Glutamatergic neuron (in vitro differentiated cells): ENCODE measurements around the gene NR1D2. TPM values are rescaled to one million over a fixed set of nuclear protein-coding genes. Genes with fewer than 3 reads are reported as not detected.

ENCODE experiments used
- DNase-seq: peaks from one replicate; pipeline ENCODE4 v3.0.0; 2022
- H3K27ac Mint-ChIP-seq: one replicate; pipeline ENCODE4 v1.8.0; 2020; ENCODE audit warnings: mild to moderate bottlenecking, mixed read lengths, inconsistent platforms; ENCODE audit not compliant: unreplicated experiment
- H3K27me3 Mint-ChIP-seq: one replicate; pipeline ENCODE4 v1.8.0; 2020; ENCODE audit warnings: mild to moderate bottlenecking, moderate library complexity, mixed read lengths, inconsistent platforms; ENCODE audit not compliant: unreplicated experiment
- H3K36me3 Mint-ChIP-seq: one replicate; pipeline ENCODE4 v1.8.0; 2020; ENCODE audit warnings: mild to moderate bottlenecking, mixed read lengths, inconsistent platforms; ENCODE audit not compliant: unreplicated experiment
- H3K4me1 Mint-ChIP-seq: one replicate; pipeline ENCODE4 v1.8.0; 2020; ENCODE audit warnings: mild to moderate bottlenecking, low read depth, mixed read lengths, inconsistent platforms; ENCODE audit not compliant: unreplicated experiment
- H3K4me3 Mint-ChIP-seq: one replicate; pipeline ENCODE4 v1.8.0; 2020; ENCODE audit warnings: mild to moderate bottlenecking, mixed read lengths, inconsistent platforms; ENCODE audit not compliant: unreplicated experiment
- H3K9me3 Mint-ChIP-seq: one replicate; pipeline ENCODE4 v1.8.0; 2020; ENCODE audit warnings: mild to moderate bottlenecking, moderate library complexity, mixed read lengths, inconsistent platforms; ENCODE audit not compliant: unreplicated experiment
- CTCF ChIP-seq: fragments of 200-600 bp; sonication (generic); IDR thresholded peaks from one replicate; pipeline ENCODE4 v1.5.0; 2021; ENCODE audit not compliant: partially characterized antibody, unreplicated experiment
- total RNA-seq: library from RNA; stranded (reverse); fragmentation: NEBNext Ultra II Directional; extraction: Animal tissue kit (Norgen Biotek cat#: 25700); gene quantifications from one replicate; pipeline ENCODE4 v1.2.1, GENCODE V29; 2021; ENCODE audit not compliant: unreplicated experiment

Gene NR1D2
- total RNA-seq, 1 donor from 2014 or later = 10.1 TPM

- TF ChIP-seq CTCF = no peak
- peaks cover 8% of the 10 kb centered on the region for H3K4me1 Mint-ChIP-seq
These were observed 1.0 kb downstream of the NR1D2 start for GRCh38 chr3:23945913-23946687.

GRCh38 chr3:23948761-23949160 is 3.7 kb downstream of the NR1D2 start:
- no peak overlapping the region for H3K27ac Mint-ChIP-seq
- H3K36me3 Mint-ChIP-seq = no peaks in the 10 kb centered on the region
- TF ChIP-seq CTCF = no peak
- H3K4me1 Mint-ChIP-seq = peaks cover 11% of the 10 kb centered on the region
- H3K27me3 Mint-ChIP-seq = peaks cover 11% of the 10 kb centered on the region
- DNase-seq = no peak
- peaks cover 10% of the 10 kb centered on the region for H3K9me3 Mint-ChIP-seq
- H3K4me3 Mint-ChIP-seq = no peak overlapping the region

More at GRCh38 chr3:23945913-23946687, 1.0 kb downstream of the NR1D2 start:
- Mint-ChIP-seq H3K27ac (peak overlapping the region; percentile 93), H3K4me3 (peak overlapping the region; percentile 79), H3K9me3 (peaks cover 15% of the 10 kb centered on the region), H3K27me3 (peaks cover 13% of the 10 kb centered on the region), H3K36me3 (no peaks in the 10 kb centered on the region)
- peak; percentile 99 for DNase-seq

GRCh38 chr3:23949784-23950183 is 4.7 kb downstream of the NR1D2 start:
- H3K9me3 Mint-ChIP-seq = peaks cover 4% of the 10 kb centered on the region
- peaks cover 7% of the 10 kb centered on the region for H3K4me1 Mint-ChIP-seq

GRCh38 chr3:23950293-23950692 is 5.2 kb downstream of the NR1D2 start:
- peaks cover 6% of the 10 kb centered on the region for H3K27me3 Mint-ChIP-seq
- no peak for DNase-seq
- no peak for TF ChIP-seq CTCF
- H3K4me1 Mint-ChIP-seq = peaks cover 7% of the 10 kb centered on the region
- no peak overlapping the region for H3K4me3 Mint-ChIP-seq
- H3K9me3 Mint-ChIP-seq = peaks cover 4% of the 10 kb centered on the region
- H3K27ac Mint-ChIP-seq = no peak overlapping the region
- H3K36me3 Mint-ChIP-seq = no peaks in the 10 kb centered on the region

More at GRCh38 chr3:23949784-23950183, 4.7 kb downstream of the NR1D2 start:
- no peak for TF ChIP-seq CTCF
- no peaks in the 10 kb centered on the region for H3K36me3 Mint-ChIP-seq
- no peak overlapping the region for H3K4me3 Mint-ChIP-seq
- no peak for DNase-seq
- H3K27ac Mint-ChIP-seq = no peak overlapping the region
- H3K27me3 Mint-ChIP-seq = peaks cover 6% of the 10 kb centered on the region

- no peaks in the 10 kb centered on the region for H3K9me3 Mint-ChIP-seq
- DNase-seq = no peak
- H3K36me3 Mint-ChIP-seq = no peaks in the 10 kb centered on the region
- H3K4me1 Mint-ChIP-seq = peaks cover 3% of the 10 kb centered on the region
- no peak overlapping the region for H3K27ac Mint-ChIP-seq
- no peak for TF ChIP-seq CTCF
- no peak overlapping the region for H3K4me3 Mint-ChIP-seq
- no peaks in the 10 kb centered on the region for H3K27me3 Mint-ChIP-seq
These were observed 7.6 kb downstream of the NR1D2 start for GRCh38 chr3:23952646-23953045.
